Esophagus squamous epithelium (tissue), 4 donors: ENCODE measurements around the gene KCTD17.

Experiments used
- CTCF ChIP-seq, 6 experiments: fragments of 450-650 bp in 4 of 6; fragments of 200-600 bp in 2 of 6; sonication (generic) in 2 of 6; IDR thresholded peaks; one replicate each; pipeline ENCODE4 v1.5.1; 2016 to 2019; ENCODE audit warnings: antibody characterized with exemption in 6 of 6, mild to moderate bottlenecking in 4 of 6, moderate library complexity in 4 of 6
- POLR2A ChIP-seq, 4 donors: fragments of 450-650 bp; IDR thresholded peaks; one replicate each; pipeline ENCODE4 v1.6.1; 2017; ENCODE audit warnings: antibody characterized with exemption in 4 of 4, mild to moderate bottlenecking in 4 of 4, moderate library complexity in 3 of 4

GRCh38 chr22:37054600-37055365 lies 3.2 kb downstream of the KCTD17 start:
- TF ChIP-seq POLR2A (IDR thresholded peaks at IDR 0.05) (no peak), CTCF (IDR thresholded peaks at IDR 0.05) (no peak)
